NCI-H2171 treated with DMSO at 0.1 percent for 48 hours (cell line): Measurements from ENCODE around the gene RPTOR.
A peak's percentile ranks its signal among the peaks of the same experiment; 100 is the strongest.
"Not testable (repeated sequence)": the region's sequence is repeated elsewhere in the genome, so short reads cannot be mapped to it uniquely, and the experiment has no call there.

Experiments
- DNase-seq: peaks from one replicate; lab custom pipeline; 2025; lab: John Stamatoyannopoulos, UW

RPTOR gene

DNA sequence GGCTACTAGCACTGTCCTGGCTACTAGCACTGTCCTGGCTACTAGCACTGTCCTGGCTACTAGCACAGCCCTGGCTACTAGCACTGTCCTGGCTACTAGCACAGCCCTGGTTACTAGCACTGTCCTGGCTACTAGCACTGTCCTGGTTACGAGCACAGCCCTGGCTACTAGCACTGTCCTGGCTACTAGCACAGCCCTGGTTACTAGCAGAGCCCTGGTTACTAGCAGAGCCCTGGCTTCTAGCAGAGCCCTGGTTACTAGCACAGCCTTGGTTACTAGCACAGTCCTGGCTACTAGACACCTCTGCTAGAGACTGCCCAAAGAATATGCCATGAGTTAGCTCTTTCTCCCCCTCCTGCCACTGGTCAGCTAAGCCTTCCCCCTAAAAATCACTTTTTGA is 200.1 kb downstream of the RPTOR start:
- DNase-seq, result not testable (repeated sequence)

DNA sequence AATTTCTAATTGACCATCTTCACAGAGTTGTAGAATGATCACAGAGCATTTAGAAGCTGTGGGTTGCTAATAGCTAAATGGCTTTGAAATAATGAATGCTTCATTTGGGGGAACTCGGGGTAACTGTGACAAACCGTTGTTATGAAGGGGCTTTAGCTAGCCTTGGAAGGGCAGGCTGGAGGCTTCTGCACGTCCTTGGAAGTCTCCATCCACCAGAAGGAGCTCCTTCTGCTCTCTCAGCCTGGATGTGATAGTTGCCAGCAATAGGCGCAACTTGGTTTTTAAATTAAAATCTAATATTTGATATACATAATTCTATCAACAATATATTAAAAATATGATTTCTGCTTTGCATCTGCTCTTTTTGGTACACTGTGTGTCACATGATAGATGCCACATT is 200.5 kb downstream of the RPTOR start:
- no peak for DNase-seq

DNA sequence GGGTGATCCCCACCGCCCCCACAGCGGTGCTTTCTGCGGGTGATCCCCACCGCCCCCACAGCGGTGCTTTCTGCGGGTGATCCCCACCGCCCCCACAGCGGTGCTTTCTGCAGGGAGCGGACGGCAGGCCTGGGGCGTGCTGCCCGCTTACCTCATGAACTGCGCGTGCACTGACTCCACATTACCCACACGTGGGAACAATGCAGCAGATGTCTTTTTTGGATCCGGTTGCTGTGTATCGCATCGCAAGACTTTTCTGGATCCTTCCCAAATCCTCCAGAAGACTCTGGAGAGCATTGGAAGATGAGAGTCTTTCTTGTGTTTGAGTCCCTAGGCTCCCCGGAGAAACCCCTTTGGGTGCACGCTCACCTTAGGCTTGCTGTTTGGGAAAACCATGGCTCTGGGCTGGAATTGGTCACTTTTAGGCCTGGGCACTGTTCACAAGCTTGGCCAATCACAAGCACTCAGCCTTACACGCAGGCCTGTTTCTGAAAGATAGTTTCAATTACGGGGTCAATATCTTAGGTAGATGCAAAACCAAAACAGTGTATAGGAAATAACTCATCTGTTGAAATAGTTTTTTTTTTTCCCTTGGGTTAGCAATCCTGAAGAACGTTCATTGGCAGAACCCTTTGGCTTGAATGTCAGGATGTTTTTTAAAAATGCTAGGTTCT is 201.8 kb downstream of the RPTOR start:
- no peak for DNase-seq

DNA sequence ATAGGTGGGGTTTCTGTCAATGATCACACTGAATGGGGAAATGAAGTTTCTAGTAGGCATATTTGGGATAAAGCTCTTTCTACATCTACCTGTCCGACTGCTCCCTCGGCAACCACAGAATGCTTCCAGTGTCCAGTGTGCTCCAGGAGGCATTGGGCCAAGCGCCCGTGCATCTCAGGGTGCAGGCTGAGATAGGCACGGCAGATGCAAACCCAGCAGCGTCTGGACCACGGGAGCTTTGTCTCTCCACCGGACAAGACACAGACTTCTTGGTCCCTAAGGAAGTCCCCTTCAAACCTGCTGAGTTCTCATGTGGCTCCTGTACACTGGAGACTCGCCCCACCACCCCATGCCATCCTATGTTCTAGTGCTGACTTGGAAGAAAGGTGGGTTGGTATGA is 202.8 kb downstream of the RPTOR start:
- no peak for DNase-seq

DNA sequence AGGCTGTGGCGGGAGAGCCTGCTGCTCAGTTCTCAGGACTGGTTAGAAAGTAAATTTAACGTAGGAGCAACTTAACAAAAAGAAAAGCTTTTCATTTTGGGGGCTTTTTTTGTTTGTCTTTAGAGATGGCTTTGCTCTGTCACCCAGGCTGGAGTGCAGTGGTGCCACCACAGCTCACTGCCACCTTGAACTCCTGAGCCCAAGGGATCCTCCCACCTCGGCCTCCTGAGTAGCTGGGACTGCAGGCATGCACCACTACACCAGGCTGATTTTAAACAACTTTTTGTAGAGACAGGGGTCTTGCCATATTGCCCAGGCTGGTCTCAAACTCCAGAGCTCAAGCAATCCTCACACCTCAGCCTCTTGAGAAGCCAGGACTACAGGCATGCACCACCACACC is 205.0 kb downstream of the RPTOR start:
- DNase-seq, result no peak

DNA sequence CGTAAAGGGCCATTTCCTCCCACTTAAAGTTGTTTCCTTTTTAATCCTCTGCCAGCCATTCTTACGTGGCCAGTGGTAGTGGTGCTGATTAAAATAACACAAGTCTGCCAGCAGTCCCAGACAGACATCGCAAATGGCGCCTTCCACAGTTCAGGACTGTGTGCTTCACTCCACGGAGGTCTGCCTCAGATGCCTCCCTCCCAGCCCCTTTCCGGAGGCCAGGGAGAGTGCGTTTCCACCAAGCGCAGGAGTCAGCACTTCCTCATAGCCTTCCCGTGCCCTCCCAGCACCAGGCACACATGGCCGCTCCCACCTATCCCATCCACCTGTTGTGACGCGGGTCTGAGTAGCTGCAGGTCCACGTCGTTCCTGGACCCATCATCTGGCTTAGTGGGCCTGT is 205.6 kb downstream of the RPTOR start:
- DNase-seq, result no peak

DNA sequence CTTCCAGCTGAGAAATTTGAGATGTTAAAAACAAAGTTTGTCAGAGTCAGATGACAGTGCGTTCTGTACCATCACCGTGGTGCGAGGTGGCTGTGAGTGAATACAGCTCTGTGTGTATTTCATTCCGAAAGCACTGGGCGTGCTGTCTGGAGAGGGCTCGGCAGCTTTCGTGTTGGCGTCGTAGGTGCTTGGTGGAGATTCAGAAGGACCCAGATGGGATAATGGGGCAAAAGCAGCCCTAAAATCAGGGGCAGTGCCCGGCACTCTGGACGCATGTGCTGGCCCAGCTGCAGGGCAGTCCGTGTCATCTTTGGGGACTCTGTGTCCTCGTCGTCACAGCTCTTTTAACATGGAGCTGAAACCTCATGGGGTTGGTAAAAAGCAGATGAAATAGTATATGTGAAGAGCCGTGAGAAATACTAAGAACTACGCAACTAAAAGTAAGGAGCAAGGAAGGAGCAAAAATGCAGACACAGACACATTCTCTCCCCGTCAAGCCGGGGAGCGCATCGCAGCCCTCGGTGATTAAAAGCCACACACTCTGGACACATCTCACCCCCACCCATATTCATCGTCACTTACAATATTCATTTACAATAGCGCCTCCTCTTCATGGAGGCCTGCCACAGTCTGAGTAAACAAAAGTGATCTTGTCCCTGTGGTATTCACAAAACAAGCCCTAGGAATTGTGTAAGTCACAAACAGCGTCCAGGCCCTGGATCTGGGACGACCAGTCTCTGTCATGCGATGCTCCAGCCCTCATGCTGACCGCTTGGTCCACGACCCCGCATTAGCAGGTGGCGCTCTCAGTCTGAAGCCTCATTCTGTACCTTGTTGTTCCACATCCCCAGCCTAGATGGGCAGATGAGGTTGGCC is 206.7 kb downstream of the RPTOR start:
- DNase-seq, result no peak

DNA sequence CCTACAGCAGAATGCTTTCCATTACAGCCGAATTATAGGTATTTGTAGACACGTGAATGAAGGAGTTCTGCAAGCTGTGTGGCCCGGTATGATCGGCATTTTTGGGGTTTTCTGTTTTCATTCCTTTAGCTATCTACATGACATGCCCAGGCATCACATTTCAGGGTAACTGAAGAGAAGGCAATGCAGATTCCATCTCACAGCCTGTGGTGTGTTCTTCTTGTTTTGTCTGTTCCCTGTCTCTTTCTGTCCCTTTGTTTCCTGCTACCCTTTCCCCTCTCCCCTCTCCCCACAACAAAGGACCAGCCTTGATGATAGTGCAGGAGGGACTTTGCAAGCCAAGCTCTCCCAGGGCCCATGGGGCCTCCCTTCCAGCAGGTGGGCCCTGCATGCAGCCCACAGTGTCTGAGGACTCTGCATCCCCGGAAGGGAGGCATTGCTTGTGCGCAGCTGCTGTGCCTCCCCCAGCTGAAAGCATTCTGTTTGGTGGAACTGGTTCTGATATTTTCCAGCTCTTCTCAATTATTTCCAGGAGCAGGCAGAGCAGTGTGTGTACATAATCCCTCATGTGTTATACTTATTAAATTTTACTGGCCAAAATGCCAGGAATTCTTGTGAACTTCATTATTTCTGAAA is 207.4 kb downstream of the RPTOR start:
- no peak for DNase-seq

DNA sequence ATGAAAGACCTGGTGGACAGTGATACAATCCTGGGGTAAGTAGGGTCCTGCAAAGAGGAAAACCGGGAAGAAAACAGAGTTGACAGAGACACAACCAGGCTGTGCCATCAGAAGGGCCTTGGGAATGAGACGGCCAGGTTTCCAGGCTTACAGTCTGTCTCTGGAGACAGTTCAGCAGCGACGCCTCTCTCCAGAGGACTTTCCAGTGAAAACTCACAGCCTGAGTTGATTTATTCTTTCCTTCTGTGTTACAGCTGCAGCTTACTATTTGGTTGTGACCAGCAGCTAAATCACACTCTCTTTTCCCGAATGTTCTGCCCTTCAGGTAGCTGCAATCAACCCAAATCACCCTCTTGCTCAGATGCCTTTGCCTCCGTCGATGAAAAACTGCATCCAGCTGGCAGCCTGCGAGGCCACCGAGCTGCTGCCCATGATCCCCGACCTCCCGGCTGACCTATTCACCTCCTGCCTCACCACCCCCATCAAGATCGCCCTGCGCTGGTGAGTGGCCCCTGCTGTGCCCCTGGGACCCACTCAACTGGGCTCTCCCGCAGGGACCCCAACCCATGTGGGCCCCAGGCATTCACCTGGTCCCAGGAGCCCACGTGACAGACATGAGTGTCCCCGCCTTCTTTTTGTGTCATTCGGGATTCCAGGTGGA is 209.2 kb downstream of the RPTOR start:
- no peak for DNase-seq

DNA sequence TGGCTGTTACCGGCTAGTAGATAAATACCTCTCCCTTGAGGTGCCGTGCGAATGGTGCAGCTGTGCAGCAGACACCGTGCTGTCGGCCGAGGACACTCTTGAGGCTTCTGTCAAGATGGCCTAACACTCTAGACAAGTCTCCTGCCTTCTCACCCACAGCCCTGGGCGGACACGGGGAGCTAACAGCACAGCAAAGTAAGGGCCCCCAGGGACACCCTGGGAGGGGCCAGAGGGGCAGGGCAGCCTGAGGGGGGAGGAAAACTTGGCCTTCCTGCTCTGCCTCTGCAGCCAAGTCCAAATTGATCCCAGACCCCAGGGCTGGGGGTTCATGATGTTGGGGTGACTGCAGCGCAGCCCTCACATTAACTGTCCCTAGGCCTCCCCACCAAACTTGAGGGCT is 210.2 kb downstream of the RPTOR start:
- DNase-seq, result no peak

DNA sequence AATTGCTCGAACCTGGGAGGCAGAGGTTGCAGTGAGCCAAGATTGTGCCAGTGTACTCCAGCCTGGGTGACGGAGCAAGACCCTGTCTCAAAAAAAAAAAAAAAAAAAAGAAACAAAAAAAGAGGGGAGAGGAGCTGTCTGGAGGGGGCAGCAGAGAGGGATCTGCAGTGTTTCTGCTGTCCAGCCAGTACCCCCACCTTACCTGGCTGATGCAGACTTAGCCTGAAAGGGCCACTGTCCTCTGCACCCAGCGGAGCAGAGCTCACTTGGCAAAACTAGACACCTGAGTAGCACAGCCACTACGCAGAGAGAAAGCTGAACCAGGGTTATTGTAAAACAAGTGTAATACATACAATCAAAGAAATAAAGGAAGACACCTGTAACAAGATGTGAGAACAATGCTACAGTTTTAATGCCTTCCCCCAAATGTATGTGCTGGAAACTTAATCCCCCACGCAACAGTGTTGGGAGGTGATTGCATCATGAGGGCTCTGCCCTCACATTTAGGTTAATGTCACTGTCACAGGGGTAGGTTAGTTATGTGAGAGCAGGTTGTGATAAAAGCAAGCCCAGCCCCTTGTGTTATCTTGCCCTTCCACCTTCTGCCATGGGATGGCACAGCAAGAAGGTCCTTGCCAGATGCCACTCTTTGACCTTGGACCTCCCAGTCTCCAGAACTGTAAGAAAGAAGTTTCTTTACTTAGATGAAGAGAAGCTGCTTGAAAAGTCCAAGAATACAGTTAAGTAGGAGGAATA is 211.2 kb downstream of the RPTOR start:
- DNase-seq, result no peak

DNA sequence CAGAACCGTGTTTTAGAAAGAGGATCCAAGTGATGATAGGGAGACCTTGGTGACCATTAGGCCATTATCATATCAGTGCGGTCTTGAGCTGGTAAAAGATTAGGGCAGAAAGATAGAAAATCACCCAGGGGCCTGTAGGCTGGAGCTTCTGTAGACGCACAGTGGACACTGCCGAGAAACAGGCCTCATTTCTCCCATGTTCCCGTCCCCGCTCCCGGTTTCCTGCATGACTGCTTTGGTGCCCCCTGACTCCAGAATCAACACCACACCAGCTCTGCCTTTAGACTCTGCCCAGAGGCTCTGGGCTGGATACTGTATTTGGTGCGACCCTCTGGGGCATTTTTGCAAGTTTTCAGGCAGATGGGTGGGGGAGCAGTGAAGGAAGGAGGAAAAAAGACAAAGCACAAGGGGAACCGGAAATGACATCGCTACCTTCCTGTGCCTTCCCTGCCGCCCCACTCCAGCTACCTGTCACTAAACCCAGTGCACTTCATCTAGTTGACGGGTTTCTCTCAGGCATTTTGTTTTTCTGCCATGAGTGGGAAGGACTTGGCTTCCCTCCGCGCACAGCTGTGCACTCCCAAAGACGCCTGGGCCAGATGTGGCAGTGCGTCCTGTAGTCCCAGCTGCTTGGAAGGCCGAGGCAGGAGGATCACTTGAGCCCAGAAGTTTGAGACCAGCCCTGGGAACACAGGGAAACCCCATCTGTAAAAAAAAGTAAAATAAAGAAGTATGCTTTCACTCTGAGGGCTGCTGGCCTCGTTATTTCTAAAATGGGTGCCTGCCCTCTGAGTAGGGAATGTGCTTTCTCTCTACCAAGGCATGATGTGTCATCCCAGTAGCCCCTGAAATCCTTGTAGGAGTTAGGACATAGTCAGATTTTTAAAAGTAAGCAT is 214.1 kb downstream of the RPTOR start:
- no peak for DNase-seq

DNA sequence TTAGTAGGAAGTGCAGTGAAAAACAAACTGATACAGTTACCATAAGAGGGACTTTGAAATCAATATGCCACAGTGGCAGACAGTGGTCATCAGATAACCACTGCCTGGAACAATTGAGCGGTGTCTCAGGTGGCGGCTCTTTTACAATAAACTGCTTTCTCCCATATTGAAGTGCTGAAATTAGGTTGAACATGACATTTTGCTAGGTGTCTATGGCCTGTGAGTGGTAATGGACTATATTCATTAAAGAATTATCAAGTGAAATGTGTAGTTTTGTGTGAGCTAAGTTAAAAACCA is 214.7 kb downstream of the RPTOR start:
- DNase-seq, result no peak

DNA sequence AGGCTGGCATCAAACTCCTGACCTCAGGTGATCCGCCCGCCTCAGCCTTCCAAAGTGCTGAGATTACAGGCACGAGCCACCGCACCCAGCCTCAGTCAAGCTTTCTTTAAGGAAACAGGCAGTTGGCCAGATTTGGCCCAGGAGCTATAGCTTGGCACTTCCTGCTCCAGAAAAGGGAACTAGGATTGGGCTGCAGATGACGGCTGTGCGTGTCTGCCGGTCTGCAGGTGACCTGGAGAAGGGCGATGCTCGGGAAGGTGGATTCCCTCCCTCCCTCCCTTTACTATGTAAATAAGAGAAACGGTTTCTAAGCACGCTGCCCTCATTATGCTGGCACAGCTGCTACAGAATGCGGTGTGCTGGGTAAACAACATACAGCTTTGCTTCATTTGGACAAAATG is 215.9 kb downstream of the RPTOR start:
- DNase-seq, result peak; percentile 85

DNA sequence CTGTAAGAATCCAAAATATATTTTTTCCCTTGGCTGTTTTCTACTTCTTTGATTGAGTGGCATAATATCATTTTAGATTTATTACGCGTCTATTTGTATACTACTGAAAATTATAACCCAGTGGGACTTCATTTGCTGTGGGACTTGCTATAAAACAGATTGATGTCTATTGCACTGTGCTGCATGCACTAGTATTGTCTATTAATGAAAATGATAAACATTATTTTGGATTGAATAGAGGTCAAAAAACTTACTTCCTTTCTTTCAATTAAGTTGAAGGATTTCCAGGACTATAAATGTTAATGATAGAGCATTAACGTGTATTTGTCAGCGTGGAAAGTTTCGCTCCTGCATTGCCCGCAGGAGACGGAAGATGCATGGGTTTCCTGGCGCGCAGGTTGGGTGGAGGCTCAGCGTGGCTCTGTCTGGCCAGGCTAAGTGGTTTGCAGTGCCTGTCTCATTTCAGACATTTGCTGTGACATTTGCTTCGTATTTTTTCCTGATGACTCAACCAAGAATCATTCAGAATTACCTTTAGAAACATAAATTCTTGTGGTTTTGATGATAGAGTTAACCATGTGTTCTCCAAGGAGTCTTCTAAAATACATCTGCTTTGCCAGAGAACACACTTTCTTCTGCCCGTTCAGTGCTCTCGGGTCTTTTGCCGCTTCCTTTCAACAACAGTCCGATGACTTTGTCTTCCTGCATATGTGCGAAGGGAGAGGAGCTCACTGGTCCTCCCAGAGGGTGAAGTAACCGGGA is 216.7 kb downstream of the RPTOR start:
- DNase-seq, result no peak

DNA sequence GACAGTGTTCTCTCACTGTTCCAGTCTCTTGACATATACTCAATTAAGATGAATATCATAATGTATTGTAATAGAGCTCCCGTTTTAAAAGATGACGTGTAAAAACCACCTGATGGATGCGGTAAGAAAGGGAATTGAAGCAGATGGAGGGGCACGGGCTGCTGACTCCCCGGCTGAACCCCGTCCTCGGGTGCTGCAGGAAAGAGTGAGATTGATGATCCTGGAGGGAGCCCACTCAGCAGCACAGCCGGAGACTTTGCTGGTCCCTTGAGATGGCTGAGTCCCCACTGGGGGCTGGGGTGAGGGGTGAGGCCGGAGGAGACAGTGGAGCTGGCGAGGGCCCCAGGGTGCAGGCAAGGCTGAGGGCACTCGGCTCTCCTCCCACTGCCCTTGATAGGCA is 217.4 kb downstream of the RPTOR start:
- DNase-seq, result no peak

DNA sequence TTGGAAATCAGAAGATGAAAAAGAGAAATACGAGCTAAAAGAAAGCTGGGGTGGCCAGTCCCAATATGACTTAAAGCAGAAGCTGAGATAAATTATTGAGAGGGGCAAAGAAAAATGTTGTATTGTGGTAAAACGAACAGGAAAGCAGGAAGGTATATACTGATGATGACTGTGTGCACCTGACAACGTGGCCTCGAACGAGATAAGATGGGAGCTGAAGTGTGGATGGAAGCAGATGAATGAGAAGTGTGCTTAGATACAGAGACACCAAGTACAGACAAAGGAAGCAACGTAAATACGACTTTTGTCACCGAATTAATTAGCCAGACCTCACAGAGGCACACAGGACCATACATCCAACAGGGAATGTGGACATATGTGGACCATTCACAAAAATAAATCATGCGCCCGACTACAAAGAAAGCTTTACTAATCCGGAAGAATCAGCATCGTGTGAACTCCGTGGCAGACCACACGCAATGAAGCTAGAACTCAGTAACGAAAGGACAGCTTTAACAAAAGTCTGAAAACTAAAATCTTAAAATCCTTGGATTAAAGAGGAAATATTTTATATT is 218.7 kb downstream of the RPTOR start:
- DNase-seq, result no peak

DNA sequence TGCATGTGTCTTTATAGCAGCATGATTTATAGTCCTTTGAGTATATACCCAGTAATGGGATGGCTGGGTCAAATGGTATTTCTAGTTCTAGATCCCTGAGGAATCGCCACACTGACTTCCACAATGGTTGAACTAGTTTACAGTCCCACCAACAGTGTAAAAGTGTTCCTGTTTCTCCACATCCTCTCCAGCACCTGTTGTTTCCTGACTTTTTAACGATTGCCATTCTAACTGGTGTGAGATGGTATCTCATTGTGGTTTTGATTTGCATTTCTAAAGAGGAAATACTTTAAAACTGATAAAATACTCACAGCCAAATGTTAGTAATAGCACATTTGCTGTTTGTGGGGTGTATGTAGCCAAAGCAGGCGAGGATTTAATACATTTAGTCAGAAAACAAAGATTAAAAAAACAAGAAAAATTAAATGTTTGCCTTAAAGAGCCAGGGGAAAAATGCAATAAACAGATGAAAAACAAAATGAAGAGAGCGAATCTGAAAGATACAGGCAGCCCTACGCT is 220.0 kb downstream of the RPTOR start:
- not testable (repeated sequence) for DNase-seq

DNA sequence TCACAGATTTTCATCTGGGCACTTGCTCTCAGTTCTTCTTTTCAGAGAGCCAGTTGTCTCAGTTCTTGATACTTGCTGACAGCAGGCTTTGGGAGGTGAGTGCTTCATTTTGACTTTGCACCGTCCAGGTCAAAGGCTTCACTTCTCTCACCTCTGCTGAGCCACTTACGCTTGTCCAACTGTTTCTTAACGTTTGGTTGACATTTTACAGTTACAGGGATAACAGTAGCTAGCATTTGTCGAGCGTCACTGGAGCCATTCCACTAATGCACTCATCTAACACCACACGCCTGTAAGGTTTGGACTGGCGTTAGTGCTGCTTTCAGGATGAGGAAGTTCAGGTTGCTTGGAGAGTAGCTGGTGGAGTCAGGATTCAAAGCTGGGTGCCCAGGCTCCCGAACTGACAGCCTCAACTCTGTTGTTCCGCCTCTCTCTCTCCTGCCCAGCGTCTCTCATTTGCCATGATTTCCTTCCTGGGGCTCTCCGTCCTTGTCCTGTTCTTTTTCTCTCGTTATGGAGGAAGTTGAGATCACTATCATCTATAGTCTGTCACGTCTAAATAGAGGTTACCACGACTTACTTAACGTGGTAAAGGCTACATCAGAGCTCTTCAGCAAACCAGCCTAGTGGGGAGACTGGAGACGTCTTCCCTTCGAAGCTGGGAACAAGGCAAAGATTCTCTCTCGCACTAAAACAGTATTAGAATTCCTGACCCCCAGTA is 220.8 kb downstream of the RPTOR start:
- no peak for DNase-seq
